ENCODE measurements around the gene MYH6. TPM values are rescaled to one million over a fixed set of nuclear protein-coding genes. Genes with fewer than 3 reads are reported as not detected.
"Not testable (repeated sequence)": the region's sequence is repeated elsewhere in the genome, so short reads cannot be mapped to it uniquely, and the experiment has no call there.

MYH6 gene
- total RNA-seq, 2 experiments from 2014 or later: 0.05 TPM; not detected in 1

- Mint-ChIP-seq H3K27me3 (no peaks in the 10 kb centered on the region), H3K36me3 (no peaks in the 10 kb centered on the region), H3K9me3 (no peaks in the 10 kb centered on the region), H3K4me1 (ENCODE audit: low read depth) (no peaks in the 10 kb centered on the region), H3K4me3 (no peak overlapping the region), H3K27ac (no peak overlapping the region)
- intact Hi-C loops (cut with micrococcal nuclease): no loop called here
- POLR2A ChIA-PET: no interaction called here
- no peak for DNase-seq
- CTCF ChIA-PET: no interaction called here
Observed at GRCh38 chr14:23405516-23406025, 2.5 kb downstream of the MYH6 start.

DNA sequence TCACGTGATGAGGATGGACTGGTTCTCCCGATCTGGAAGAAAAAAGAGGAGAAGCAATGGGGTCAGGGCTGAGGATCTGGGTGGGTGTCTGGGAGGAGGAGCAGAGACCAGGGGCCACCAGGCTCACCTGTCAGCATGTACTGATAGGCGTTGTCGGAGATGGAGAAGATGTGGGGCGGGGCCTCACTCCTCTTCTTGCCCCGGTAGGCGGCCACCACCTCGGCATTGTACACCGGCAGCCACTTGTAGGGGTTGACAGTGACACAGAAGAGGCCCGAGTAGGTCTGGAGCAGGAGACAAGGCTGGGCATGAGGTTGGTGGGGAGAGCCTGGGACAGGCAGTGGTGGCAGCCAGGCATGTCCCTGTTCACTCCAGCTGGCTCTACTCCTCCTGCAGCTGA lies 3.0 kb downstream of the MYH6 start:
- DNase-seq: no peak
- H3K4me3 Mint-ChIP-seq: no peak overlapping the region
- ChIA-PET CTCF (no interaction called here), POLR2A (no interaction called here)
- intact Hi-C loops (cut with micrococcal nuclease): no loop called here
- H3K4me1 Mint-ChIP-seq (ENCODE audit: low read depth): no peaks in the 10 kb centered on the region
- no peaks in the 10 kb centered on the region for H3K27me3 Mint-ChIP-seq
- no peaks in the 10 kb centered on the region for H3K9me3 Mint-ChIP-seq
- no peaks in the 10 kb centered on the region for H3K36me3 Mint-ChIP-seq
- no peak overlapping the region for H3K27ac Mint-ChIP-seq

DNA sequence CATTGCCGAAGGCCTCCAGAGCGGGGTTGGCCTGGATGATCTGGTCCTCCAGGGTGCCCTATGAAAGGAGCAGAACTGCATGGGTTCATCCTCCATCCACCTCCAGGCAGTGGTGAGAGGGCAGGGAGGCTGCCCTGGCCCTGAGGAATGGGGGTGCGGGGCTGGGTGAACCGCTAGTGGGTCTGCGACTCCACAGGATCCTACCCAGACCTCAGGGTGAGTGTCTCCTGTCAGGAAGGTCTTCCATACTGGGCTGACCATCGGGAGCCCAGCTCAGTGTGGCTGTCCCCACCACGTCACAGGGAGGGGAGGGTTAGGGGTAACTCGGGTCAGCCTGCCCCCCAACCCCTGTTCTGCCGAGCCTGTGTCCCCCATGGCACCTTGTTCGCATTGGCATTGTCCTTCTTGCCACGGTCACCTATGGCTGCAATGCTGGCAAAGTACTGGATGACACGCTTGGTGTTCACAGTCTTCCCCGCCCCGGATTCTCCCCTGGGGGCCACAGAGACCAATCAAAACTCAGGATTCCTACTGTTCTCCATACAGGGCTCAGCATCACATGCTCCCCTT lies 3.7 kb downstream of the MYH6 start:
- H3K27me3 Mint-ChIP-seq: no peaks in the 10 kb centered on the region
- intact Hi-C loops (cut with micrococcal nuclease): no loop called here
- no peaks in the 10 kb centered on the region for H3K9me3 Mint-ChIP-seq
- no peaks in the 10 kb centered on the region for H3K36me3 Mint-ChIP-seq
- no peaks in the 10 kb centered on the region for H3K4me1 Mint-ChIP-seq (ENCODE audit: low read depth)
- no peak overlapping the region for H3K4me3 Mint-ChIP-seq
- ChIA-PET POLR2A (no interaction called here), CTCF (no interaction called here)
- no peak for DNase-seq
- H3K27ac Mint-ChIP-seq: no peak overlapping the region

GRCh38 chr14:23403908-23404307 lies 4.2 kb downstream of the MYH6 start:
- Mint-ChIP-seq H3K36me3 (no peaks in the 10 kb centered on the region), H3K4me1 (ENCODE audit: low read depth) (no peaks in the 10 kb centered on the region), H3K27me3 (no peaks in the 10 kb centered on the region), H3K4me3 (no peak overlapping the region), H3K9me3 (no peaks in the 10 kb centered on the region), H3K27ac (no peak overlapping the region)
- ChIA-PET CTCF (no interaction called here), POLR2A (no interaction called here)
- intact Hi-C loops (cut with micrococcal nuclease): no loop called here
- no peak for DNase-seq

DNA sequence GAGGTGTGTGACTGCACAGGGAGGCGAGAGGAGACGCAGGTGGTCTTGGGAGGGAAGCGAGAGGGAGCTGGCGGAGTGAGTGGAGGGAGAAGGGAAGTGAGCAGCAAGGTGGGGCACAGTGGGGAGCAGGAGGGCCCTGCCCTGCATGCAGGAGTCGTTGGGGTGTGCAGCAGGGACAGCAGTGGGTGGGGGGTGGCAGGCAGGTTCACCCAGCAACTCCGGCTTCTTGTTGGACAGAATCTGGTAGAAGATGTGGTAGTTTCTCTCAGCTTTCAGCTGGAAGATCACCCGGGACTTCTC lies 5.0 kb downstream of the MYH6 start:
- Mint-ChIP-seq H3K36me3 (no peaks in the 10 kb centered on the region), H3K27me3 (no peaks in the 10 kb centered on the region), H3K4me1 (ENCODE audit: low read depth) (no peaks in the 10 kb centered on the region), H3K9me3 (no peaks in the 10 kb centered on the region), H3K27ac (no peak overlapping the region), H3K4me3 (no peak overlapping the region)
- CTCF ChIA-PET: no interaction called here
- POLR2A ChIA-PET: no interaction called here
- DNase-seq: no peak
- intact Hi-C loops (cut with micrococcal nuclease): no loop called here

DNA sequence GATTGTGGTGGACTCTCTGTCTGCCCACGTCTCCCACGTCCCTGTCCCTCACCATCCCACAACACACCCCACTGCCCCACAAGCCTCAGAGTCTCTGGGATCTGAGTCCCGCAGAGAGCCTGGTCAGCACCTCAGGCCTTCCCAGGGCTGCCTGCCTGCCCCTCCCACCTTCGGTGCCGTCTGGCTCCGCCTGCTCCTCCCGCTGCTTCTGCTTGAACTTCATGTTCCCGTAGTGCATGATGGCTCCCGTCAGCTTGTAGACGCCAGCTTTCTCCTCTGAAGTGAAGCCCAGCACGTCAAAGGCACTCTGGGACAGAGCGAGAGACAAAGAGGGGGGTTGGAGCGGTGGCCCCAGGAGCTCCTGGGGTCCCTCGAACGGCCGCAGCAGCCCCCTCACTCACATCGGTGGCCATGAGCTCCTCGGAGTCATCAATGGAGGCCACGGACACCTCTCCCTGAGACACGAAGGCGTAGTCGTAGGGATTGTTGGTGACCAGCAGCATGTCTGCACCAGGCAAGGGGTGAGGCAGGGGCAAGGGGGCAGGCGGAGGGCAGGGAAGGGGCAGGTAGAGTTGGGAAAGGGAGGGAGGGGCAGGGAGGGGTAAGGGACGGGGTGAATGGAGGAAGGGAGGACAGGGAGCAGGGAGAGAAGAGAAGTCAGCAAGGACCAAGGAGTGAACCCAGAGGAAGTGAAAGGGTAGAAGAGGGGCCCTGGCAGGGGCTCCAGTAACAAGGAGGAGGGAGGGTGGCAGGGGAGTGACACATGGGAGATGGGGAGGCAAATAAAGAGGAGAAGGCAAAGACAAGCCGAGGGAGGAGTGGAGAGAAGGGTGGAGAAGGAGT lies 5.6 kb downstream of the MYH6 start:
- Mint-ChIP-seq H3K36me3 (no peaks in the 10 kb centered on the region), H3K27me3 (no peaks in the 10 kb centered on the region), H3K27ac (no peak overlapping the region), H3K4me3 (no peak overlapping the region), H3K4me1 (ENCODE audit: low read depth) (no peaks in the 10 kb centered on the region), H3K9me3 (no peaks in the 10 kb centered on the region)
- intact Hi-C loops (cut with micrococcal nuclease): no loop called here
- no peak for DNase-seq
- POLR2A ChIA-PET: no interaction called here
- CTCF ChIA-PET: no interaction called here

- Mint-ChIP-seq H3K36me3 (no peaks in the 10 kb centered on the region), H3K4me1 (ENCODE audit: low read depth) (no peaks in the 10 kb centered on the region), H3K9me3 (no peaks in the 10 kb centered on the region), H3K4me3 (no peak overlapping the region), H3K27ac (no peak overlapping the region), H3K27me3 (no peaks in the 10 kb centered on the region)
- ChIA-PET POLR2A (no interaction called here), CTCF (no interaction called here)
- intact Hi-C loops (cut with micrococcal nuclease): no loop called here
- no peak for DNase-seq
Observed at GRCh38 chr14:23401291-23401690, 6.8 kb downstream of the MYH6 start.

DNA sequence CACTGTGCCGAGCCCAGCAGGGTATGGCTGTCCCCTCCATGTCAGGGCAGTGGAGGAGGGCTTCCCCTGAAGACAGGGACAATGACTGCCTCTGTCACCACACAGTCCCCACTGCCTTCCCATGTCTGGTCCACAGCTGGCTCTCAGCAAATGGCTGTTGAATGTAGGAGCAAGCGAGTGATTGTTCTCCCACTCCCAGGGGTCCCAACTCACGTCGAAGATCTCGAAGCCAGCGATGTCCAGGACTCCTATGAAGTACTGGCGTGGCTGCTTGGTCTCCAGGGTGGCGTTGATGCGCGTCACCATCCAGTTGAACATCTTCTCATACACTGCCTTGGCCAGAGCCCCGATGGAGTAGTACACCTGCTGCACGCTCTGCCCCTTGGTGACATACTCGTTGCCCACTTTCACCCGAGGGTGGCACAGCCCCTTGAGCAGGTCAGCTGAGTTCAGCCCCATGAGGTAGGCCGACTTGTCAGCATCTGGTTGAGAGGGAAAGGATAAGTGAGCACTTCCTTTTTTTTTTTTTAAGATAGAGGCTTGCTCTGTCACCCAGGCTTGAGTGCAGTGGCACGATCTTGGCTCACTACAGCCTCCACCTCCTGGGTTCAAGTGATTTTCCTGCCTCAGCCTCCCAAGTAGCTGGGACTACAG lies 7.5 kb downstream of the MYH6 start:
- H3K4me1 Mint-ChIP-seq (ENCODE audit: low read depth); intact Hi-C loops (cut with micrococcal nuclease); DNase-seq; H3K36me3 Mint-ChIP-seq; POLR2A ChIA-PET; H3K27me3 Mint-ChIP-seq; H3K9me3 Mint-ChIP-seq; H3K4me3 Mint-ChIP-seq; H3K27ac Mint-ChIP-seq: not testable (repeated sequence)
- CTCF ChIA-PET: interaction anchor here (0.6 kb wide), 1 partner anchor 15 kb away, joined by 3 read pairs; no protein-coding TSS in a partner anchor

GRCh38 chr14:23399591-23399990 lies 8.5 kb downstream of the MYH6 start:
- Mint-ChIP-seq H3K9me3 (no peaks in the 10 kb centered on the region), H3K27ac (no peak overlapping the region), H3K36me3 (no peaks in the 10 kb centered on the region), H3K27me3 (no peaks in the 10 kb centered on the region), H3K4me3 (no peak overlapping the region), H3K4me1 (ENCODE audit: low read depth) (no peaks in the 10 kb centered on the region)
- intact Hi-C loops (cut with micrococcal nuclease): no loop called here
- ChIA-PET CTCF (no interaction called here), POLR2A (interaction anchor here (0.6 kb wide), 1 partner anchor 45 kb away, joined by 3 read pairs; no protein-coding TSS in a partner anchor)
- DNase-seq: no peak

DNA sequence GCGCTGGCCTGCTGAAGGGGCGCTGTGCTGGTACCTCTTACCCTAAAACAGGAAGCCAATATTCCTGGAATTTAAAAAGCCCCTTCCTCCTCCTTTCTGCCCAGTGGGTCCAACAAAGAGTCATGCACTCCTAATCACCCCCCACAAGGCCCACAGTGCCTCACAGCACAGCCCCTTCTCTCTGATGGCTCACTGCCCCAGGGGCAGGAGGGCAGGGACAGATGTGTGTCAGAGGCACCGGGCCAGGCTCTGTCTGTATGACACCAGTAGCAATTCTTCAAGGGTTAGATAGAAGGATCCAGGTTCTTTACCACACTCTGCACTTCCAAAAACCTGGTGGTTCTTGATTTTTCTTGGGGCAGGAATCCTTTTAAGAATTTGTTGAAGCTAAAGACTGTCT lies 8.9 kb downstream of the MYH6 start:
- H3K27ac Mint-ChIP-seq: no peak overlapping the region
- H3K4me3 Mint-ChIP-seq: no peak overlapping the region
- no peaks in the 10 kb centered on the region for H3K9me3 Mint-ChIP-seq
- no peaks in the 10 kb centered on the region for H3K4me1 Mint-ChIP-seq (ENCODE audit: low read depth)
- H3K27me3 Mint-ChIP-seq: no peaks in the 10 kb centered on the region
- intact Hi-C loops (cut with micrococcal nuclease): no loop called here
- CTCF ChIA-PET: interaction anchor here (0.5 kb wide), 1 partner anchor 68 kb away, joined by 3 read pairs; no protein-coding TSS in a partner anchor
- POLR2A ChIA-PET: interaction anchor here (0.6 kb wide), 1 partner anchor 46 kb away, joined by 3 read pairs; no protein-coding TSS in a partner anchor
- no peak for DNase-seq
- H3K36me3 Mint-ChIP-seq: no peaks in the 10 kb centered on the region

DNA sequence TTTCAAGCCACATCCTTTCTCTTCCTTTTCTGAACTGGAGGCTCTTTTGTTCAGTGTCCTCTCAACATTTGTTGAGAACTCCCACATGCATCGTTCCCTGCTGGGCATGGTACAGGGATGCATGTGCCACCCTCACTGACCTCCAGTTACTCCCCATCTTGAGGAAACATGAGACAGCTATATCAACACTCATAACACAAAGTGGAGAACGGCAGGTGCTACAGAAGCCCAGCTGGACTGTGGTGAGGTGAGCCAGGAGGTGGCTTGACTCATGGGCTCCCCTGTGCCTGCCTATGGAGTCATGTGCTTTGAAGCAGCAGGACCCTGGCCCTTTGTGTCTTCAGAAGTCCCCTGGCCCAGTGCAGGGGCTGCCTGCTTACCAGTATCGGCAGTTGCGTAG lies 9.7 kb downstream of the MYH6 start:
- ChIA-PET POLR2A (no interaction called here), CTCF (no interaction called here)
- no peaks in the 10 kb centered on the region for H3K9me3 Mint-ChIP-seq
- H3K27me3 Mint-ChIP-seq: no peaks in the 10 kb centered on the region
- intact Hi-C loops (cut with micrococcal nuclease): no loop called here
- H3K4me1 Mint-ChIP-seq (ENCODE audit: low read depth): no peaks in the 10 kb centered on the region
- DNase-seq: no peak
- H3K36me3 Mint-ChIP-seq: no peaks in the 10 kb centered on the region
- H3K4me3 Mint-ChIP-seq: no peak overlapping the region
- no peak overlapping the region for H3K27ac Mint-ChIP-seq

- H3K27me3 Mint-ChIP-seq: no peaks in the 10 kb centered on the region
- H3K9me3 Mint-ChIP-seq: no peaks in the 10 kb centered on the region
- H3K4me1 Mint-ChIP-seq (ENCODE audit: low read depth): no peaks in the 10 kb centered on the region
- CTCF ChIA-PET: no interaction called here
- POLR2A ChIA-PET: no interaction called here
- no peak overlapping the region for H3K27ac Mint-ChIP-seq
- H3K36me3 Mint-ChIP-seq: no peaks in the 10 kb centered on the region
- DNase-seq: no peak
- H3K4me3 Mint-ChIP-seq: no peak overlapping the region
- intact Hi-C loops (cut with micrococcal nuclease): no loop called here
Observed at GRCh38 chr14:23396781-23397407, 11.2 kb downstream of the MYH6 start.
